ENCODE results near the gene PLCH1. TPM values are rescaled to one million over a fixed set of nuclear protein-coding genes. Genes with fewer than 3 reads are reported as not detected.

The PLCH1 gene
- total and polyA plus RNA-seq, 9 of the 15 experiments (the other 6 are each of a cell fraction or from before 2014, with no cell fraction given) = 0.17 to 0.62 (median 0.40) TPM

- TF ChIP-seq ATF3 (IDR thresholded peaks at IDR 0.05) = no peak
- no peak for TF ChIP-seq ATF3 (CRISPR knock-in tag; conservative IDR thresholded peaks at IDR 0.05)
These were observed 126.3 kb downstream of the PLCH1 start (continued) for GRCh38 chr3:155618543-155618942.

DNA sequence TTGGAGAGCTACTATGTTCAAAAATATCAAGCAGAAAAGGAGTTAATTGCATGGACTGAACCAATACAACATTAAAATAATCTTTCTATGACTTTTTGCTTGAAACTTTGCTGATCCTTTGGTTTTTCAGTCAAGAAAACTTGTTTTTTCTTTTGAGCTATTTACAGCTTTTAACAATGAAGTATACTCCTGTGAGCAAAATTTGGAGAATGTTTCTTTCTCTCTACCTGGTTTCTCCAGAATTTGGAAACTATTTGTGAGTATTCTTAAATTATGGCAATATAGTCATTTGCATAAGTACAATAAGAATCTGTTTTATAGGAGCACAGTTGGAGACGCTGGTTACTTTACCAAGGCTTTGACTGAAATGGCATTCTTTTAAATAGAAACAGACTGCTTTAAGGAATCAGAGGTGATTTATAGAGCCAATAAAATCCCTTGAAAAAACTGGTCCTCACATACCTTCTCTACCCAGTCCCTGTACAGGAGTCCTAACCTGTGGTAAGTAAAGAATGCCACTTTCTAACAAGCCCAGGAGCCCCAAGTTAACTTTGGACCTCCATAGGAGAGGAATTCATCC is 127.4 kb downstream of the PLCH1 start:
- Histone ChIP-seq H3K27ac (ENCODE audit: extremely low read depth, low read depth, low read length) (no peak overlapping the region), H3K4me3 (no peak overlapping the region), H3K36me3 (ENCODE audit: control insufficient read depth, insufficient read depth, low read length) (no peaks in the 10 kb centered on the region), H3K4me1 (replicated peaks in 1 of 2; ENCODE audit: control insufficient read depth in 2 of 2, insufficient read depth in 2 of 2, low read length in 2 of 2) (no peaks in the 10 kb centered on the region), H3K9me3 (replicated peaks; ENCODE audit: control insufficient read depth, insufficient read depth, low read depth, low read length) (no peaks in the 10 kb centered on the region), H3K79me2 (ENCODE audit: control insufficient read depth, insufficient read depth, low read length) (no peaks in the 10 kb centered on the region), H2AFZ (ENCODE audit: low read depth, low read length) (no peak overlapping the region), H4K20me1 (replicated peaks; ENCODE audit: control insufficient read depth, insufficient read depth, low read length) (no peaks in the 10 kb centered on the region), H3K27me3 (ENCODE audit: control insufficient read depth in 2 of 2, insufficient read depth in 2 of 2, low read length in 2 of 2) (no peaks in the 10 kb centered on the region), H3K4me2 (ENCODE audit: insufficient read depth, low read length) (no peak overlapping the region), H3K9me1 (ENCODE audit: control insufficient read depth, insufficient read depth, low read length) (no peaks in the 10 kb centered on the region), H3K9ac (ENCODE audit: insufficient read depth in 1 of 2, low read depth in 2 of 2, low read length in 2 of 2) (no peak overlapping the region)
- no peak for ATAC-seq
- POLR2A ChIA-PET = no interaction called here
- no TSS peak for BruUV-seq (replicated peaks)
- intact Hi-C loops (cut with micrococcal nuclease) (no loop called here), in situ Hi-C loops (cut with MboI) (no loop called here)
- FAIRE-seq = no peak
- WGBS (ENCODE audit: insufficient coverage, low coverage, missing lambda C conversion rate) = 0% methylated on average over 1 of the region's 1 CpG
- CTCF ChIA-PET (ENCODE audit: low intra/inter-chr PET ratio) = no interaction called here
- no peak for DNase-seq (ENCODE audit: extremely low read depth in 1 of 4, low spot score in 3 of 4)
- TF ChIP-seq ZFP30 (CRISPR knock-in tag; IDR thresholded peaks at IDR 0.05; ENCODE audit: borderline replicate concordance) (no peak), SETDB1 (IDR thresholded peaks at IDR 0.05; ENCODE audit: low read length) (no peak), ELF1 (tag; IDR thresholded peaks at IDR 0.05) (no peak), ELF4 (CRISPR knock-in tag; IDR thresholded peaks at IDR 0.05) (no peak), ASH1L (IDR thresholded peaks at IDR 0.05; ENCODE audit: borderline replicate concordance, low read depth, partially characterized antibody) (no peak), SMAD3 (CRISPR knock-in tag; conservative IDR thresholded peaks at IDR 0.05) (no peak), ZBTB7A (IDR thresholded peaks at IDR 0.05; ENCODE audit: borderline replicate concordance, control insufficient read depth, low read depth, low read length) (no peak)
- TF ChIP-seq, protein P1, sequence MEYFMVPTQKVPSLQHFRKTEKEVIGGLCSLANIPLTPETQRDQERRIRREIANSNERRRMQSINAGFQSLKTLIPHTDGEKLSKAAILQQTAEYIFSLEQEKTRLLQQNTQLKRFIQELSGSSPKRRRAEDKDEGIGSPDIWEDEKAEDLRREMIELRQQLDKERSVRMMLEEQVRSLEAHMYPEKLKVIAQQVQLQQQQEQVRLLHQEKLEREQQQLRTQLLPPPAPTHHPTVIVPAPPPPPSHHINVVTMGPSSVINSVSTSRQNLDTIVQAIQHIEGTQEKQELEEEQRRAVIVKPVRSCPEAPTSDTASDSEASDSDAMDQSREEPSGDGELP (CRISPR knock-in tag; IDR thresholded peaks at IDR 0.05; ENCODE audit: borderline replicate concordance) = no peak

Data from K562 (cell line).